ENCODE data around the gene RAB11FIP5. TPM values are rescaled to one million over a fixed set of nuclear protein-coding genes. Genes with fewer than 3 reads are reported as not detected.

Gene RAB11FIP5
- total RNA-seq, 4 donors from 2014 or later: 34.4 to 39.4 (median 37.3) TPM

- no peak for TF ChIP-seq POLR2A (IDR thresholded peaks at IDR 0.05)
- TF ChIP-seq CTCF (IDR thresholded peaks at IDR 0.05): no peak
- Histone ChIP-seq H3K27ac (no peak overlapping the region), H3K27me3 (no peaks in the 10 kb centered on the region), H3K4me3 (replicated peaks in 1 of 3) (no peak overlapping the region), H3K9me3 (no peaks in the 10 kb centered on the region), H3K4me1 (peaks cover 16% of the 10 kb centered on the region in 2 donors), H3K36me3 (no peaks in the 10 kb centered on the region)
- 88 to 97% methylated on average over 4 of the region's 4 CpGs for WGBS, 2 donors
- DNase-seq: no peak
- intact Hi-C loops (cut with DNase I): no loop called here
Observed at GRCh38 chr2:73114273-73114867, 1.6 kb upstream of the RAB11FIP5 start.

GRCh38 chr2:73112026-73112912 is 479 bp downstream of the RAB11FIP5 start:
- no peaks in the 10 kb centered on the region for H3K27me3 ChIP-seq
- WGBS, 2 donors: 10 to 22% methylated on average over 11 to 22 of the region's 88 CpGs
- no peak for TF ChIP-seq CTCF (IDR thresholded peaks at IDR 0.05)
- TF ChIP-seq POLR2A (IDR thresholded peaks at IDR 0.05): peak in 1 of 2 donors; percentile 59
- H3K4me1 ChIP-seq: peaks cover 16 to 23% of the 10 kb centered on the region in 2 donors
- intact Hi-C loops (cut with DNase I): no loop called here
- peak overlapping the region; percentile 72 to 94 (median 84) for H3K4me3 ChIP-seq (replicated peaks in 1 of 3)
- no peaks in the 10 kb centered on the region for H3K36me3 ChIP-seq
- no peaks in the 10 kb centered on the region for H3K9me3 ChIP-seq
- peak overlapping the region; percentile 53 to 84 (median 76) for H3K27ac ChIP-seq
- peak; percentile 35 to 37 for DNase-seq

DNA sequence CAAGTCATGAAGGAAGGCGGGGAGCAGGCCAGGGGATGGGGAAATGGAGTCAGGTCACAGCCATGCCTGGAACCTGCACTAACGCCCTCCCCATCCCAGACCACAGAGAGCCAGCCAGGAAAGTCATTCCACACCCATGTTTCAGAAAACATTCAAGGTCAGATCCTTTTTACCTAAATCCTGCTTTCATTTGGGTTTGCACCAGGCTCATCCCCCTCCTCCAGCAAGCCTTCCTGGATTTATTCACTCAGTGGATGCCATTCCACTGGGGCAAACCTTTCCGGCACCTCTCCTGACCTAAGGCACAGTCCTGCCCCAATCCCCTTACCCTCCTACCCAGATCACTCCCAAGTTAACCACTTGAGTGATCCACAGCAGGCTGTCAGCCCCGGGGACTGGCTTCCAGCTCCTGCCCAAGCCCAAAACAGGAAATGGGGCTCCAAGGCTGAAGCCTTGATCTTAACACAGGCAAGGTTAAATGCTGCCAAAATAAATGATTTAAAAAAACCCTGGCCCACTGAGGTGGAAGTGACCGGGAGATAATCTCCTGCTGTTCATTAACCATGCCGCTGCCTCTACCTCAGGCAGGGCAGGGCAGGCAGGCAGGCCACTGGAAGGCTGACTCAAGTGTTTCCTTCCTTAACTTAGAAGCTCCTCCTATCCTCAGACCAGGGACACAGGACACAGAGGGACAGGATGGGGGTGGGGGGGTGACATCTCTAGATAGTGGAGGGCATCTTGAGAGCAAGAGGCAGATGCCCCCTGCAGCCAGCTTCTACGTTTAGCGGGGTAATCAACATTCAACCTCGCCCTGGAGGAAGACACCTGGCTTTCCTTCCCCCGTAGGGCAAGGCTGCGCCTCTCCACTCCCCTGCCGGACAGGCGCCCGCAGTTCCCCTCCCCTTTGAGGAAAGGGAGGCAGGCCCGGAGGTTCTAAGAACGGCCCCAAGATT is 1.4 kb downstream of the RAB11FIP5 start:
- H3K36me3 ChIP-seq: no peaks in the 10 kb centered on the region
- H3K9me3 ChIP-seq: no peaks in the 10 kb centered on the region
- peak; percentile 41 to 42 for DNase-seq
- H3K4me1 ChIP-seq: peaks cover 16 to 33% of the 10 kb centered on the region in 2 donors
- intact Hi-C loops (cut with DNase I): no loop called here
- H3K27me3 ChIP-seq: no peaks in the 10 kb centered on the region
- H3K27ac ChIP-seq: peak overlapping the region in 2 of 3 donors; percentile 76 to 84
- TF ChIP-seq CTCF (IDR thresholded peaks at IDR 0.05): no peak
- TF ChIP-seq POLR2A (IDR thresholded peaks at IDR 0.05): no peak
- H3K4me3 ChIP-seq (replicated peaks in 1 of 3): peak overlapping the region; percentile 72 to 94 (median 84)
- WGBS, 2 donors: 27 to 32% methylated on average over 16 of the region's 16 CpGs

- peaks cover 16 to 33% of the 10 kb centered on the region in 2 donors for H3K4me1 ChIP-seq
- no peaks in the 10 kb centered on the region for H3K9me3 ChIP-seq
- H3K36me3 ChIP-seq: no peaks in the 10 kb centered on the region
- TF ChIP-seq CTCF (IDR thresholded peaks at IDR 0.05) (no peak), POLR2A (IDR thresholded peaks at IDR 0.05) (no peak)
- WGBS, 2 donors: 82 to 87% methylated on average over 4 of the region's 4 CpGs
- intact Hi-C loops (cut with DNase I): no loop called here
- no peaks in the 10 kb centered on the region for H3K27me3 ChIP-seq
- no peak for DNase-seq
- H3K4me3 ChIP-seq (replicated peaks in 1 of 3): no peak overlapping the region
- no peak overlapping the region for H3K27ac ChIP-seq
Observed at GRCh38 chr2:73110168-73111072, 2.3 kb downstream of the RAB11FIP5 start.

All from thyroid gland (tissue), 4 donors.